Posterior cingulate gyrus (tissue), 11 donors: ENCODE measurements around the gene FMO2.

Source experiments
- DNase-seq, 10 donors: peaks; one replicate each; pipeline versions ENCODE4 v3.0.0 to v3.0.0-alpha.2; 2020 to 2021; ENCODE audit warnings: mixed read lengths in 3 of 10
- intact Hi-C: fragments of 100-400 bp; cut with DNase I; formaldehyde crosslinking; loops from one replicate; pipeline ENCODE4 v1.15.1; 2023

Gene FMO2, protein sequence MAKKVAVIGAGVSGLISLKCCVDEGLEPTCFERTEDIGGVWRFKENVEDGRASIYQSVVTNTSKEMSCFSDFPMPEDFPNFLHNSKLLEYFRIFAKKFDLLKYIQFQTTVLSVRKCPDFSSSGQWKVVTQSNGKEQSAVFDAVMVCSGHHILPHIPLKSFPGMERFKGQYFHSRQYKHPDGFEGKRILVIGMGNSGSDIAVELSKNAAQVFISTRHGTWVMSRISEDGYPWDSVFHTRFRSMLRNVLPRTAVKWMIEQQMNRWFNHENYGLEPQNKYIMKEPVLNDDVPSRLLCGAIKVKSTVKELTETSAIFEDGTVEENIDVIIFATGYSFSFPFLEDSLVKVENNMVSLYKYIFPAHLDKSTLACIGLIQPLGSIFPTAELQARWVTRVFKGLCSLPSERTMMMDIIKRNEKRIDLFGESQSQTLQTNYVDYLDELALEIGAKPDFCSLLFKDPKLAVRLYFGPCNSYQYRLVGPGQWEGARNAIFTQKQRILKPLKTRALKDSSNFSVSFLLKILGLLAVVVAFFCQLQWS

DNA sequence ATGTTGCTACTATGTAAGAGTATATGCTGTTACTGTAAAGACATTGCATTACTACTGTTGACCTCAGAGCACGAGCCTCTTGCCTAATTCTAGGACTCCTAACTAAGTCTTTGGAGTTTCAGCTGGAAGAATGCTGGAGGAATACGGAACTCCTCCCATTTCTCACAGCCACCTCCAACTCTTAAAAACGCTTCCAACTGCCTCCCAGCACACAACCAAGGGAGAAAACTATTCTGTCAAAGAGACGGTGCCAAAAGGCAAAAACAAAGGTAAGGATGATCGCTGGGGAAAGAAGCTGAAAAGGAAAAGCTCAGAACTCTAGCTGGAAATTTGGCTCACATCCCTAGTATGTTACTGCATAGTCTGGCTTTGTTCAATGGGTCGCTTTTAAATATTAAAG lies at the start of gene FMO2:
FMO2 (plus strand) TSS at position 210 of the 400 bp plus-strand sequence. CDS start 414 bp downstream, outside the sequence.
- no peak for DNase-seq
- intact Hi-C loops, result no loop called here

DNA sequence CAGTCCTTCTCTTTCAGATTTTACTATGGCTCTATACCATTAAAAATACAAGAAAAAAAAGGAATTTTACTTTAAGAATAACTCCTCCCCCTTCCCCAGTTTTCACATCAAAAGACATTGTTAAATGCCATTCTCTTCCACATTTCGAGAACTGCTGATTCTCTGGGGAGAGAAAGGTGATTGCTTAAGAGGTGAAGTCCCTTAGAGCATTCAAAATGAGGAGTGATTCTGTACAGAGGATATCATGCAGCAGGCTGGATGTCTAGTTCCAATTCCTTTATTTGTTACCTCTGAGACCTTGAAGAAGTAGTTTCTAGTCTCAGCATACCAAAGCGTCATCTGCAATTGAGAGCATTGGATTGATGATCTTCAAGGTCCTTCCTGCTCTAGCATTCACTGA lies 47.5 kb upstream of the FMO2 start:
- intact Hi-C loops, result no loop called here
- DNase-seq, result no peak

DNA sequence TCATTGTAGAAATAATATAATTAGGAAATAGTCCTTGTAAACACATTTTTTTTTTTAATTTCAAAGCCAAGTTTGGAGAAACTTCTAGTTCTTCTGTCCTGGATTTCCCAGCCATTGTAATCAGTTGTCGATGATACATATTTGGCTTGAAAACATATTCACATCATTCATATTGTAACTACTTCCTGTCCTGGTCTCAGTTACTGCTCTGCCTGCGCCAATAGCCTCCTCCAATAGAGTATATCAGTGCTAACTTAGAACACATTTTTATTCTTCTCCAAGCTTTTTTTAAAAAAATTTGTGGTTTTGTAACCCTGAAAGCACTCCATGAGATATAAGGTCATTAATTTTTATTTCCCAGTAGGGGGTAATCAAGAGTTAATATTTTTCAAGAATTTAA lies 46.1 kb upstream of the FMO2 start:
- intact Hi-C loops, result no loop called here
- DNase-seq, result no peak

DNA sequence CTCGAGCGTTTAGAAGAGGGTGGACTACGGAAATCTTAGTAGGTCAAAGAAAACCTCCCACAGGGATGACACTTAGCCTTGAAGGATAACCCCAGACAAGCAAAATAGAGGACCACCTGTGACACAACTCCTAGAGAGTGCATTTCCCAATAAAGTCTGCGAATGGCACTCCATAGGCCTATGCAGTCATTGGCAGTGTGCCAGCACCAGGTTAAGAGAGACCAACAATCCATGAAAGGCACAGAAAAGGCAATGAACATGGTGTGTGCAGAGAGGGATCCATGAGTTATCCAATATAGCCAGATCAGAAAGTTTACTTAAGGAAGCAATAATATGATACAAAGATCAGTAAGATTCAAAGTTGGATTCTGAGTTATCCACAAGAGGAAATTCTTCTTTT lies 45.2 kb upstream of the FMO2 start:
- intact Hi-C loops, result no loop called here
- DNase-seq, result no peak

DNA sequence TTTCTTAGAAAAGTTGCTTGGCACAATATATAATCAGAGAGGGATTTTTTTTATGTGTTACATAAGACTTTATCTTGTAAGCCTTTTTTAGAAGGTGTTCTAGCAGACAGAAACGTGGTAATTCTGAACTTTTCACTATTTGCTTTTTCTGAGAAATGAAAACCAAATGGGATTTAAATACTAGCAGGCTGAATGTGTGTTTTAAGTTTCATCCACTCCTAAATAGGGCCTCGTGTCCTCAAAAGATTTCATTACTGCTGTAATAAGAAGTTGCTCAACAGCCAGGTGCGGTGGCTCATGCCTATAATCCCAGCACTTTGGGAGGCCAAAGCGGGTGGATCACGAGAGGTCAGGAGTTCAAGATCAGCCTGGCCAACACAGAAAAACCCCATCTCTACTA lies 44.7 kb upstream of the FMO2 start:
- intact Hi-C loops, result no loop called here
- no peak for DNase-seq

DNA sequence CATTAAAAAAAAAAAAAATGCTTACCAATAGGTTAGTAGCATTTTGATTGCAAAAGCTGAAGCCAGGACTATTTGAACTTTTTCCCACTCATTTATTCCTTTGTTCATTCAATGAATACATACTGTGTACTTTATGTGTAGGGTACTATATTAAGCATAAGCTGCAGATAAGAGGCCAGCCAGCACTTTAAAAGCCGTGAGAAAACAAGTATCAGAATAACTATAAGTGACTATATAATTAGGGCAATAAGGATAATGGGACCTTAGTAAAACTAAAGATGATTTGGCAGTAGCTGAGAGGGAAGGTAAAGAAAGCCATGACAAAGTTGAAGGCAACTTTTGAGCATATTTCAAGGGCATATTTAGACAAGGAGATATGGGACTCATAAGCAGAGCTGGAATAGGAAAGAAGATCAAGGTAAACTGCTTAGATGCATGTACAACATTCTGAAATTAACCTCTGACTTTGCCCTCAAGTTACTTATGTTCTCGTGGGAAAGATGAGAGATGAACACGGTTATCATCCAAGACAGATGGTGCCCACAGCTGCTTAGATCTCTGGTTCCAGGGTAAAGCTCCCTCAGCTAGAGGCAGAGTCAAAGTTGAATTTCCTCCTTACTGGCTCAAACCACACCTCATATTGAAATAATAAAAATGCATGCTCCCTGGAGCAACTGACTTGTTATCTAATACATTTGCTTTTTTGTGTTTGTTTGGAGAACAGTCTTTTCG lies 44.0 kb upstream of the FMO2 start:
- intact Hi-C loops, result no loop called here
- DNase-seq, result no peak

DNA sequence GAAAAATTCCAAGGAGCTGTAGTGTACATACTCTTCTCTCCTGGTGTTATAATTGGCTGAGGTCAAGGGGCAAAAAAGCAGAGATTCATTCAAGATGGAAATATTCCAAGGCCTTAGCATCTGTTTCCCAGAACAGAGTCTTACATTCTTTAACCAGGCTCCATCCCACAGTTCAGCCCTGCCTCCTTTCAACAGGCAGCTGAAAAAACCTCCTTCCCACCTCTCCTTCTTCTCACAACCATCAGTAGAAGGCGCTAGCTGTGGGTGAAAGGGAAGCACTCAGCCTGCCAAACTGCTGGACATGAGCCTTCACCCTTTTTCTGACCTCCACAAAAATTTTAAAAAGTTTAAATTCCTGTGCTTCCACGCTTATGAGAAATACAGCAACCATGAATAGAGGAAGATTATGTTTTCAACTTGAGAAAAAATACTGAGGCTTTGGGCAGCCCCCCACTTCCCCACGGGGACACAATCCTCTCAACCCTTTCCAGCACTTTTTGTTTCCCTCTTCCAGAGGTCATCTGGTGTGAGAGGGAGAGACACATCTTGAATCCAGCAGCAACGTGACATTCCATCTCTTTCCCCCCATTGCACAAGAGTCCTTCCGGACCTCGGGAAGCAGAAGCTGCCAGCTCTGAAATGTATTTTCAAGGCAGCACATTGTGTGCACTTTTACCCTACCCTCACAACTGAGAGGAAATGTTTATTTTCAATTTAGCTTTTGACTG lies 43.2 kb upstream of the FMO2 start:
- no peak for DNase-seq
- intact Hi-C loops, result no loop called here

DNA sequence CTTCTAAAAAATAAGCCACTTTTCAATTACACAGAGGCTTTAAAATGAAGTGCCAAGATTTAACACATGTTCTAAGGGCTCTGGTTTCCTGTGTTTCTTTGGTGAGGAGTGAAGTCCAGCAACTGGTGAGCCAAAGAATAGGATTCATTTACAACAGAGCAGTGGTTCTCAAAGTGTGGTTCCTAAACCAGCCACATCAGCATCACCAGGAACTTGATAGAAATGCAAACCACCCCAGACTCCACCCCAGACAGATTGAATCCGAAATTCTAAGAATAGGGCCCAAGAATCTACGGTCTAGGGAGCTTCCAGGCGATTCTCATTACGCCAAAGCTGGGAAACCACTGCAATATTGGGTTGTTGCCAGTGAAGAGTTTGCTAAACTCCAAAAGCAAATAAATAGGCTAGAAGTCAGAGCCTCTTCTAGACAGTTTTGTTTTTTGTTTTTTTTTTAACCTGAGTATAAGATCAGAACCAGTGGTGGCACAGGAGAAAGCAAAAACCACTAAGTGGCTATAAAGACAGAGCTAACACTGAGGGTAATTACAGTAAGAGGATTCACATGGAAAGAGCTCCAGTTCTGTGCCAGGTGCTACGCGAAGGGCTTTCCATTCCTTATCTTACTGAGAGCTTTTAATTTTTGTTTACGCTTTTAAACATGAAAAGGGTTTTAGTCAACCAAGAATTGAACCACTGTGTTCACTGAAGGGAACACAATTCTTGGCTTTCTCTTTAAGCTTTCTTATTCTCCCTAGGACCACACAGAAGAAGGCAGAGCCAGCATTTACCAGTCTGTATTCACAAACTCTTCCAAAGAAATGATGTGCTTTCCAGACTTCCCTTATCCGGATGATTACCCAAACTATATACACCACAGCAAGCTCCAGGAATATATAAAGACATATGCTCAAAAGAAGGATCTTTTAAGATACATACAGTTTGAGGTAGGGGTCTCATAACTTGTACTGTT lies 42.4 kb upstream of the FMO2 start:
- no peak for DNase-seq
- intact Hi-C loops, result no loop called here

DNA sequence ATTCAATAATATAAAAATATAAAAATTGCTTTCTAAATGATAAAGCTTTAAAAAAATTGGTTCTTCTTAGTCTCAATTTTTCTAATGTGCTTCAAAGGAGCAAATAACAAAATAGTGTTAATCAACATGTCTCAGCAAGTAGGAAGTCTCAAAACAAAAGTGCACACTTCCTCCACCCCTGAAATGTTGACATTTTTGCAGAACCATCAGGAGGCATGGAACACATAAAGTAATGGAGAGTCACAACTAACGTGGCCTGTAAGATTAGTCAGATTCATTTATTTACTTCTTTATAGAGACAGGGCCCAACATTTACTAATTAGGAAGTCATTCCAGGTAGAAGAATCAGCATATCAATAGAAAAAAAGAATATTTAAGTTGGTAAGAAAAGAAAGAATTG lies 34.9 kb upstream of the FMO2 start:
- intact Hi-C loops, result no loop called here
- no peak for DNase-seq

DNA sequence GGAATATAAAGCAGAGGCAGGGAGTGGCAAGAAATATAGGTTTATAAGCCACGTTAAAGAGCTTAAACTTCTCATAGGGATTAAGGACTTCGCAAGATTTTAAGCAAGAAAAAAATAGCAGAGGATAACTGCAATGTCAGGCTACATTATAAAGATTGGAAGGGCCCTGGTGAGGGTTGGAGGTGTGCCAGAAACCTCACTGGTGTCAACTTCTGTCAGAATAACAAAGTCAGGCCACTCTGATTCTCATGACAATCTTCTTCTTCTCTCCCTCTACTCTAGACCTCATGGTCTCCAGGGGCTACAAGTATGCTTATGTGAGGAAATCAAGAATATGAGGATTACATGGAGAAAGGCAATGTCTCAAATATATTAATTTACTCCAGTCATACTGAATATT lies 32.6 kb upstream of the FMO2 start:
- no peak for DNase-seq
- intact Hi-C loops, result no loop called here

DNA sequence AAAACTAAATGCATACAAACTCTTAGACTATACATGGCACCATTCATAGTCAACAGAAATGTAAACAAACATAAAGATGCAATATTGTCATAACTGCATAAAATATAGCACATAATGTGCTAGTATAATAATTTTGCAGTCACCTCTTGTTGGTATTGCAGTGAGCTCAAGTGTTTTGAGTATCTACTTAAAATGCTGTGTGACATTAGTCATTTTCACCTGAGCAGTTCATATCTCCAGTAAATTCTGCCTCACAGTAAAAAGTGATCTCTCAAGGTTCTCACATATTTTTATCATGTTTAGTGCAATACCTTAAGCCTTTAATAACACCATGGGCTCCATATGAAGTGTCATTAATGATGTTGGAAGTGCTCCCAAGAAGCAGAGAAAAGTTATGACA lies 29.6 kb upstream of the FMO2 start:
- intact Hi-C loops, result no loop called here
- no peak for DNase-seq

DNA sequence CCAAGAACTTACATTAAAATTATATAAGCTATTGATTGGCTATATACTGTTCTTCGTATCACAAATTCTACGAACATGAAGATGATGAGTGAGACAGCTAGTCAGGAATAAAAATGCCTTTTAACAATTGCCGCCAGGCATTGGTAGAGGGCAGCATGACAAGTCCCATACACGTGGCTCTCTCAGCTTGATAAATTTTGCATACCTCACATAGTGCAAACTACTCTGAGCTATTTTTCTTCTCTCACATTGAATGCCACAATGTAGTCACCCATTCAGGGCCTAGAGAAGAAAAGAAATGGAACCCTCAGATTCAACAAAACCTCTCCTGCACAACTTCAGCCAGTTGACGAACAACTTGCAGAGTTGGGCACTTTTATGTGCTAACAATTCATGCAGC lies 27.0 kb upstream of the FMO2 start:
- intact Hi-C loops, result no loop called here
- DNase-seq, result no peak

DNA sequence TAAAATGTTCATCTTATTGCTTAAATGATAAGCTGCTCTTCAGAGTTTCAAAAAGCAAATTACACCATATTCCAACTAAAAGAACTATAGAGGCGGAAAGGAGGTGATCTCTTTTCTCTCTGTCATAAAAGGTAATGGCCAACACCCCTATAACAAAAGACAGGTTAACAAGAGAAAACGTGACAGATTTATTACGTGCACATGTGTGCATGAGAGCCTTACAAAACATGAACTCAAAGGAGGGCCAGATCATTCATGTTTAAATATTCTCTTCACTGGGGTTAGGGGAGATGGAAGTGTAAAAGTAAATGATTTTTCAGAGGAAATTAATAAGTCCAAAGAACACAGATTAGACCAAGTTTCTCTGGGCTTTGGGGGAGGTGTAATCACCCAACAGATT lies 26.5 kb upstream of the FMO2 start:
- DNase-seq, result no peak
- intact Hi-C loops, result no loop called here

DNA sequence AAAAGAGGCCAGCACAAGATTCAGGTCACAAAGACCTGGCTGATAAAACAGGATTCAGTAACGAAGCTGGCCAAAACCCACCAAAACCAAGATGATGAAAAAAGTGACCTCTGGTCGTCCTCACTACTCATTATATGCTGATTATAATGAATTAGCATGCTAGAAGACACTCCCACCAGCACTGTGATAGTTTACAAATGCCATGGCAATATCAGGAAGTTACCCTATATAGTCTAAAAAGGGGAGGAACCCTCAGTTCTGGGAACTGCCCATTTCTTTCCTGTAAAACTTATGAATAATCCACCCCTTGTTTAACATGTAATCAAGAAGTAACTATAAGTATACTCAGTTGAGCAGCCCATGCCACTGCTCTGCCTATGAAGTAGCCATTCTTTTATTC lies 26.0 kb upstream of the FMO2 start:
- intact Hi-C loops, result no loop called here
- DNase-seq, result no peak

DNA sequence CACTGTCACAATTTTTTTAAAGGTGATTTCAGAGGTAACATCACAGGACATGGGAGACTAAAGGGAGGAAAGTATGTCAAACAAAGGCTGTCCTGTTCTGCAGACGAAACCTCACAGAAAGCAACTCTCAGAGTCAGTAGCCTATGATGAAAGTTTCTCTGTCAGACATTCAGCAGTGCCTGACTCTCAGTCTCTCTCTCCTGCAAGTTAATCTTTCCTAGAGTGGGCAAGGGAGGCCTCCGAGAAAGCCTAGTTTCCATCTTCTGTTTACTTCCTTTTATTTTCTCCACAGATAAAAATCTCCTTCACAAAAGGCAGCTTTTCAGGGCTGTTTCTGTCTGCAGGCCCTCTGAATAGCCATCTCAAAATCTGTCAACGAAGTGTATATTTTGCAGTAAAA lies 24.9 kb upstream of the FMO2 start:
- intact Hi-C loops, result no loop called here
- no peak for DNase-seq

DNA sequence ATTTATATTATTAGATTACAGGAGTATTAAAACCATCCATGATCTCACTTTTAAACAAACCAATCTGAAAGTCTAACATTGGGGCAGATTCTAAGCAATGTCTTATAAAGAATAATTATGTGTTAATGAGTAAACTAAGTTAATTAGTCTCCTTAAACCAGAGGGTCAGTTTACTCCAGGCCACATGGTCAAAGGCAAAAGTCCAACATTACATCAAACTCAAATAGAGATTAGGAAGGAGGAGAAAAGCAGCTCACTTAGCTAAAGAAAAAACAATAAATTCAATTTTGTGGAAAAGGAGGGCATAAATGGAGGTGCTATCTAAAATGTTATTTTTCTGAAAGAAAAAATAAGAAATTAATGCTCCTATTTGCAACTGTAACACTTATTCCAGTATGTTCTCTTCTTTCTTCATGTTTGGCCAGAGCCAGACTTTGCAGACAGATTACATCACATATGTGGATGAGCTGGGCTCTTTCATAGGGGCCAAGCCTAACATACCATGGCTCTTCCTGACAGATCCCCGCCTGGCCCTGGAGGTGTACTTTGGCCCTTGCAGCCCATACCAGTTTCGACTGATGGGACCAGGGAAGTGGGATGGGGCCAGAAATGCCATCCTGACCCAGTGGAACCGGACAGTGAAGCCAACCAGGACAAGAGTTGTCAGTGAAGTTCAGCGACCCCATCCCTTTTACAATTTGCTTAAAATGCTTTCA lies 24.3 kb upstream of the FMO2 start:
- intact Hi-C loops, result no loop called here
- no peak for DNase-seq

DNA sequence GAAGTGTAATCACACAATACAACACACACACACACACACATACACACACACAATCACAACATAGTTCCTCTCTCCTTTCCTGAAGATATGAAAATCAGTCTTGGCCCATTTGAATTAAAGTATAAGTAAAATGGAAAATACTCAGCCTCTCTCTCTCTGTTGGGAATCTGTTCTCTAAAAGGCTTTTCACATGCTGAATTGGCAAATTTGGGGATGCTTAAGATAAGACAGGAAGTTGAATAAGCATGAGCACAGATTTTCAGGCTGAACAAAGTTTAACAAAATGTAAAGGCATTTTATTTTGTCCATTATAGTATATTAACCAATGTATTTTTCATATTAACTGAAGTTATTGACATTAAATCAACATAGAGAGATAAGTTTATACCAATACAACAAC lies 23.7 kb upstream of the FMO2 start:
- DNase-seq, result no peak
- intact Hi-C loops, result no loop called here

DNA sequence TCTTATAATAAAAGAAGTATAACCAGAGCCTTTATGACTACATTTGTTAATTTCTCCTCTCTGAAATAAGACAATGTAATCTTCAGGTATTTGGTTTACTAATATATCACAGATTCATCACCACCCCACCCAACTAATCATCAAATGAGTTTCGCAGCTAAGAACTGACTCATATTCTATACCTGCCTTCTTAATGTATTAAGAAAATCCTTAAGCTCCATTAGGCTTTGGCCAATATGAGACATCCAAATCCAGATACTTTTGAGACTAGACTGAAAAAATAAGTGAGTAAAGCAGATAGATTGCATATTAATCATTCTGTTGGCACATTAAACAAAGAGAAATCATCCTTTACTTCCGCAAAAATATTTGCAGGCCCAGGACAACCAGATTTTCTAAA lies 18.7 kb upstream of the FMO2 start:
- no peak for DNase-seq
- intact Hi-C loops, result no loop called here

DNA sequence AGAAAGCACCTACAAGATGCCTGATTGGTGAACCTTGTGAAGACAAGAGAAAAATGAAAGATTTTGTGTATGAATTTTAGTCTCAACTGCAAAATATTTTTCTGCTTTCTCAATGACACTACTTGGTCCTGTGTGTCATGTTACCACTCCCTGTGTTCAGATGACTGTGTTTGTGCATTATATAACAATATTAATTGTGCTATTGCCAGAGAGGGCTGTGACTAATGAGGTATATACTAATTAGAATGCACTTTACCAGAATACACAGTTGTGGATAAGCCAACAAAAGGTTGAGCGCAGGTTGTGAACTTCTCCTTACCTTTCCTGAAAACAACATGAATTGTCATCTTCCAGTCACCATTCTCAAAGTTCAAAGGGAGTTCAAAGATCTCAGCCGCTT lies 17.3 kb upstream of the FMO2 start:
- DNase-seq, result no peak
- intact Hi-C loops, result no loop called here

DNA sequence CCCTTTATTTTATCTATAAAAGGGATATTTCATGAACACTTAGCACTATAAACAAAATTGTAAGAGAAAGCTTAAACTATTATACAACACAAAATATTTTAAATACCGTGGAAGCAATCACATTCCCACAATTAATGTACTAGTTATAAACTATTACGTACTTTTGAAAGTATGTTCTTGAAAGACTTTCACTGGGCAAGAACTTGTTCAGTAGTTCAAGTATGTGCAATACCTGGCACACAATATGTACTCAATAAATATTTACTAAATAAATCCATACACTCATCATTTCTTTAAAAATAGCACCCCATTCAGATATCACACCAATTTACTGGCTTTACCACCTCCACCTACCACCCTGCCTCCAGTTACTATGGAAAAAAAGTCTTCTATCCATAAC lies 12.6 kb upstream of the FMO2 start:
- no peak for DNase-seq
- intact Hi-C loops, result no loop called here
